Suprapubic skin (tissue), 4 donors: ENCODE data around the gene SLC22A17.

Experiments
- CTCF ChIP-seq, 2 donors: fragments of 200-600 bp in 1 of 2; fragments of 450-650 bp in 1 of 2; sonication (generic) in 1 of 2; IDR thresholded peaks; one replicate each; pipeline ENCODE4 v1.5.1; 2016 to 2019; ENCODE audit warnings: antibody characterized with exemption in 2 of 2, mild to moderate bottlenecking in 1 of 2, moderate library complexity in 1 of 2
- POLR2A ChIP-seq, 2 donors: fragments of 450-650 bp; IDR thresholded peaks; one replicate each; pipeline ENCODE4 v1.6.1; 2017; ENCODE audit warnings: antibody characterized with exemption in 2 of 2, mild to moderate bottlenecking in 2 of 2, moderate library complexity in 2 of 2
- POLR2AphosphoS5 ChIP-seq, 3 donors: sonication (generic); formaldehyde crosslinking; IDR thresholded peaks; one replicate each; pipeline ENCODE4 v1.6.1; 2017; ENCODE audit warnings: antibody characterized with exemption in 3 of 3

- TF ChIP-seq CTCF (IDR thresholded peaks at IDR 0.05) (no peak), POLR2AphosphoS5 (IDR thresholded peaks at IDR 0.05) (no peak), POLR2A (IDR thresholded peaks at IDR 0.05) (no peak)
Observed at GRCh38 chr14:23389396-23389795, 36.7 kb upstream of the SLC22A17 start.
